ENCODE measurements around the gene IPPK. TPM values are rescaled to one million over a fixed set of nuclear protein-coding genes. Genes with fewer than 3 reads are reported as not detected.
"Not testable (repeated sequence)": the region's sequence is repeated elsewhere in the genome, so short reads cannot be mapped to it uniquely, and the experiment has no call there.

Gene IPPK
- total RNA-seq, 1 donor from 2014 or later, result 7.3 TPM

DNA sequence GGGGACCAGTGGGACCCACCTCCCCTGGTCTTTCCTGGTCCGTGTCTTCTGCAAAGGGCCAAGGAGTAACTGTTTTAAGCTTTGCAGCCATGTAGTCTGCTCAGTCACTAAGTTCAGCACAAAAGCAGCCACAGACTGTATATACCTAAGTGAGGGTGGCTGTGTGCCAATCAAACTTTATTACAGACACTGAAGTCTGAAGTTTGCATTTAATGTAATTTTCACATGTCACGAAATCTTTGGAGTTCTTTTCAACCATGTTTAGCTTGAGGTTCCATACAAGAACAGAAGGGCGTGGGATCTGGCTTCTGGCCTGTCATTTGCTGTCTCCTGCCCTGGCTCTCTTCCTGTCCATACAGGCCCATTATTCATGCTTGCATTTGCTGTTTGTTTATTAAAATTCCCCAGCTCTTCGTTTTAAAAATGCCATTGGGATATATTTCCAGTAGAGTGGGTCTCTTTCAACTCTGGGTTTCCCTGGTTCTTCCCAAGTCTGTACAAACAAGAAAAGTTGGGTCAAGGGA, 69.9 kb downstream of the IPPK start:
- ATAC-seq (no peak), DNase-seq (no peak)
- H3K27me3 ChIP-seq (ENCODE audit: low read depth), result no peaks in the 10 kb centered on the region
- H3K4me1 ChIP-seq, result peaks cover 18% of the 10 kb centered on the region
- intact Hi-C loops (cut with DNase I), result no loop called here
- H3K9me3 ChIP-seq, result no peaks in the 10 kb centered on the region
- H3K27ac ChIP-seq, result peak overlapping the region; percentile 22
- TF ChIP-seq, protein P1, sequence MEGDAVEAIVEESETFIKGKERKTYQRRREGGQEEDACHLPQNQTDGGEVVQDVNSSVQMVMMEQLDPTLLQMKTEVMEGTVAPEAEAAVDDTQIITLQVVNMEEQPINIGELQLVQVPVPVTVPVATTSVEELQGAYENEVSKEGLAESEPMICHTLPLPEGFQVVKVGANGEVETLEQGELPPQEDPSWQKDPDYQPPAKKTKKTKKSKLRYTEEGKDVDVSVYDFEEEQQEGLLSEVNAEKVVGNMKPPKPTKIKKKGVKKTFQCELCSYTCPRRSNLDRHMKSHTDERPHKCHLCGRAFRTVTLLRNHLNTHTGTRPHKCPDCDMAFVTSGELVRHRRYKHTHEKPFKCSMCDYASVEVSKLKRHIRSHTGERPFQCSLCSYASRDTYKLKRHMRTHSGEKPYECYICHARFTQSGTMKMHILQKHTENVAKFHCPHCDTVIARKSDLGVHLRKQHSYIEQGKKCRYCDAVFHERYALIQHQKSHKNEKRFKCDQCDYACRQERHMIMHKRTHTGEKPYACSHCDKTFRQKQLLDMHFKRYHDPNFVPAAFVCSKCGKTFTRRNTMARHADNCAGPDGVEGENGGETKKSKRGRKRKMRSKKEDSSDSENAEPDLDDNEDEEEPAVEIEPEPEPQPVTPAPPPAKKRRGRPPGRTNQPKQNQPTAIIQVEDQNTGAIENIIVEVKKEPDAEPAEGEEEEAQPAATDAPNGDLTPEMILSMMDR (IDR thresholded peaks at IDR 0.05), result no peak
- H3K4me3 ChIP-seq, result no peak overlapping the region
- no peaks in the 10 kb centered on the region for H3K36me3 ChIP-seq

DNA sequence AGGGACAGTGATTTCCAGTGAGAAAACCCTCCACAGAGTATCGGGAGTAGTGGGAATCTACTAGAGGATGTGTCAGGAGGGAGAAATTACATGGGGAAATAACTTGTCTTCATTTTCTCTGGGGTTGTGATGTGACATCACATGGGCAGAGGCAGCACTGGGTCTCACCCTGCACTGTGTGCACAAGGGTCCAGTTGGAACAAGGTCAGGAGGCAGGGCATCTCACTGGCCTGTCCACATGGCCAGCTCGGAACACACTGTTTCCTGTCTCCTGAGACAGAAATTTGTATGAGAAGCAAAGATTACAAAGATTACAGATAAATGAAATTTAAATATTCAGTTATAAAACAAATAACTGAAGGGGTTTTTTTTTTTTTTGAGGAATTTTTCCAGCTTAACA, 71.5 kb downstream of the IPPK start:
- ATAC-seq, result peak in 1 of 2 donors; percentile 49
- no peak for DNase-seq

DNA sequence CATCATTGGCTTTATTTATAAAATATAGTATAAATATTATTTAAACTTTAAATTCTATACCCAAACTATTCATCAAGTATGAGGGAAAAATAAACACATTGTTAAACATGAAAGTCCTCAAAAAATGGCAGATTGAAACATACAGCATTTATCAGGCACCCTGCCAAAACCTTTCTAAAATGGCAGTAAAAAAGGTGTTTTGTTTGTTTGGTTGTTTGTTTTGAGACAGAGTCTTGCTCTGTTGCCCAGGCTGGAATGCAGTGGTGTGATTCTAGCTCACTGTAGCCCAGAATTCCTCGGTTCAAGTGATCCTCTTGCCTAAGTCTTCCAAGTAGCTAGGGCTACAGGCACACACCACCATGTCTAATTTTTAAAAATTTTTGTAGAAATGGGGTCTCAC, 74.0 kb downstream of the IPPK start:
- TF ChIP-seq, protein P1 (IDR thresholded peaks at IDR 0.05), result no peak
- no peak for DNase-seq
- no peak overlapping the region for H3K27ac ChIP-seq
- no peak for ATAC-seq
- no peaks in the 10 kb centered on the region for H3K9me3 ChIP-seq
- H3K36me3 ChIP-seq, result no peaks in the 10 kb centered on the region
- intact Hi-C loops (cut with DNase I), result no loop called here
- no peaks in the 10 kb centered on the region for H3K27me3 ChIP-seq (ENCODE audit: low read depth)
- H3K4me1 ChIP-seq, result peaks cover 31% of the 10 kb centered on the region
- H3K4me3 ChIP-seq, result no peak overlapping the region

More for the DNA sequence above, 71.5 kb downstream of the IPPK start:
- TF ChIP-seq, protein P1 (IDR thresholded peaks at IDR 0.05), result no peak
- Histone ChIP-seq H3K4me3 (no peak overlapping the region), H3K27ac (peak overlapping the region; percentile 5), H3K9me3 (no peaks in the 10 kb centered on the region), H3K27me3 (ENCODE audit: low read depth) (no peaks in the 10 kb centered on the region), H3K4me1 (peaks cover 25% of the 10 kb centered on the region), H3K36me3 (no peaks in the 10 kb centered on the region)
- intact Hi-C loops (cut with DNase I), result no loop called here

DNA sequence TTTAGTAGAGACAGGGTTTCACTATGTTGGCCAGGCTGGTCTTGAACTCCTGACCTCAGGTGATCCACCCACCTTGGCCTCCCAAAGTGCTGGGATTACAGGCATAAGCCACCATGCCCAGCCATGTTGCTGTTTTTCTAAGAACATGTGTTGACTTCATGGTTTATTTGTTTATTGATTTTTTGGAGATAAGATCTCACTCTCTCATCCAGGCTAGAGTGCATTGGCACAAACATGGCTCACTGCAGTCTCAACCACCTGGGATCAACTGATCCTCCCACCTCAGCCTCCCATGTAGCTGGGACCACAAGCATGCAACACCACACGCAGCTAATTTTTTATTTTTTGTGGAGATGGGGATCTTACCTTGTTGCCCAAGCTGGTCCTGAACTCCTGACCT, 74.9 kb downstream of the IPPK start:
- H3K27me3 ChIP-seq (ENCODE audit: low read depth); H3K27ac ChIP-seq; H3K4me3 ChIP-seq; ATAC-seq; H3K36me3 ChIP-seq; DNase-seq; intact Hi-C loops (cut with DNase I); H3K9me3 ChIP-seq: not testable (repeated sequence)
- peaks cover 39% of the 10 kb centered on the region for H3K4me1 ChIP-seq

DNA sequence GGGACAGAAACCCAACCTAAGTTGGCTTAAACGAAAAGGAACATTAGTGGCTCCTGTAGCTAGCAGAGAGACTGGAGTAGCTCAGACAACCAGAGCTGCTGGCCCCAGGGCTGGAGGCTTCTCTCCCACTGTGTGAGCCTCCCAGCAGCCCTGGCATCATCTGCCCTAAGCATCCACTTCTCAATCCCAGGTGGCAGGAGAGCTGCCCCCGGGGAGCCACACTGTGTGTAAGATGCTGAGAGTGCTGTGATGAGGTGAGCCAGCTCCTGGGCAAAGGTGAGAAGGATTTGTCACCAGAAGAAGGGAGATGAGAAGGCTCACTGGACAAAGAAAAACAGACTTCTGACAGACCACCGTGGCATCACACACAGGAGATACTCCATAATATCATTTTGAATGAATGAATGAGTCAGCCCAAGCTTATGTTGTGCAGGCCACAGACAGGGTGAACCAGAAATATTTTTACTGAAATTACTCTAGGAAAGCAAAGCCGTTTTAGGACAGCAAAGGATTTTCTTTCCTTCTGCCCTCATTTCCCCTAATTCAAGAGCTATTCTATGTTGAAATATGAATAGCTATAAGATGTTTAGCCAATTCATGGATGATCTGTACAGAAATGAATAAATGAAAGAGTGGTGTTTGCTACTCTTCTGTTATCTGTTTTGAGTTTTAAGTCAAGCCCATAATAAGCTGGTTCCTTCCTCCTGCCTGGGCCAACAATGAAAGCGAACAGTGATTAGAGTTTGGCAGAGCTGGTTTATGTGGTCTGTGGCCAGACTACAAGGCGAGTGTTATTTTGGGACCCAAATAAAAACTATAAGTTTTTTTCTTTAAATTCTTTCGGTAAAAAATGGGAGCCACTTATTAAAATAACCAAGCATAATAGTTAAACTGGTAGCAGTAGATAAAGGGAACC, 76.7 kb downstream of the IPPK start:
- H3K27ac ChIP-seq, result no peak overlapping the region
- no peak overlapping the region for H3K4me3 ChIP-seq
- H3K27me3 ChIP-seq (ENCODE audit: low read depth), result no peaks in the 10 kb centered on the region
- TF ChIP-seq, protein P1 (IDR thresholded peaks at IDR 0.05), result no peak
- H3K9me3 ChIP-seq, result no peaks in the 10 kb centered on the region
- ATAC-seq (no peak), DNase-seq (no peak)
- no peaks in the 10 kb centered on the region for H3K36me3 ChIP-seq
- intact Hi-C loops (cut with DNase I), result no loop called here
- peaks cover 40% of the 10 kb centered on the region for H3K4me1 ChIP-seq

DNA sequence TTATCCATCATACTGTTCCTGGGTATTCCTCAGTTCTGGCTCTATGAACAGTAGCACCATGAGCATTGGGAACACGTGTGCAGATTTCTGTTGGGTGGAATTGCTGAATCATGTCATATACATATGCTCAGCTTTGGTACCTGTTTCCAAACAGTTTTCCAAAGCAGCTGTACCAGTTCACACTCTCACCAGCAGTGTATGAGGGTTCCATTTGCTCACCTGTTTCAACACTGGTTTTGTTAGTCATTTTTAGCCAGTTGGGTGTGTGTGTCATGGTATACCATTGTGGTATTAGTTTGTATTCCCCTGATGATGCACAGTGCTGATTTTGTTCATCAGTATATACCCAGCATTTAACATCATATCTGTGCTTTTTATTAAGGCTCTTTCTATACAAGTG, 77.4 kb downstream of the IPPK start:
- peaks cover 33% of the 10 kb centered on the region for H3K4me1 ChIP-seq
- no peaks in the 10 kb centered on the region for H3K36me3 ChIP-seq
- no peaks in the 10 kb centered on the region for H3K9me3 ChIP-seq
- no peak for ATAC-seq
- no peak for DNase-seq
- TF ChIP-seq, protein P1 (IDR thresholded peaks at IDR 0.05), result no peak
- H3K27me3 ChIP-seq (ENCODE audit: low read depth), result no peaks in the 10 kb centered on the region
- intact Hi-C loops (cut with DNase I), result no loop called here
- H3K4me3 ChIP-seq, result no peak overlapping the region
- H3K27ac ChIP-seq, result no peak overlapping the region

Data from lower lobe of right lung (tissue), 2 donors.